ENCODE results near the gene PKNOX2.

Gene PKNOX2

GRCh38 chr11:125163431-125164063 is 1.0 kb upstream of the PKNOX2 start:
- no peak for ATAC-seq (replicated peaks)
- Mint-ChIP-seq H3K36me3 (no peaks in the 10 kb centered on the region), H3K27me3 (peaks cover 67 to 85% of the 10 kb centered on the region in 2 donors), H3K9me3 (no peaks in the 10 kb centered on the region), H3K27ac (no peak overlapping the region), H3K4me3 (peak overlapping the region in 1 of 2 donors; percentile 17), H3K4me1 (peaks cover 13 to 23% of the 10 kb centered on the region in 2 donors)
- DNase-seq = no peak

DNA sequence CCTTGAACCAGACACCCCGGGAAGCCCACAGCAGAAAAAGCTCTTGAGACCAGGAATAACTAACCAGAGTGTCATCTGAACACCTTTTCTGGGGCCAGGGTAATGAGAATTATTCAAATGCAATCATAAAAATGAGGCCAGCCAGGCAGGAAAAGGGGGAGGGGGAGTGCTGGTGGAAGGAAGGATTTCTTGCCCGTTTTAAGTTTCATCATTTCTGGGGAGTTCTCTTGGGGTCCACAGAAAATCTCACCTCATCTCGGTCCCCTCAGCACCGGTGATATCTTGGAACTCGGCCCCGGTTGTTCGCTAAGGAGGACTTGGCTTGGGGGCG is 495 bp upstream of the PKNOX2 start:
- no peaks in the 10 kb centered on the region for H3K36me3 Mint-ChIP-seq
- no peak overlapping the region for H3K27ac Mint-ChIP-seq
- H3K27me3 Mint-ChIP-seq = peaks cover 69 to 88% of the 10 kb centered on the region in 2 donors
- H3K4me1 Mint-ChIP-seq = peaks cover 13 to 23% of the 10 kb centered on the region in 2 donors
- peak overlapping the region in 1 of 2 donors; percentile 17 for H3K4me3 Mint-ChIP-seq
- H3K9me3 Mint-ChIP-seq = no peaks in the 10 kb centered on the region
- DNase-seq (no peak), ATAC-seq (replicated peaks) (no peak)

GRCh38 chr11:125165111-125165842 is 726 bp downstream of the PKNOX2 start:
- Mint-ChIP-seq H3K27ac (no peak overlapping the region), H3K4me3 (peak overlapping the region; percentile 78 to 87), H3K27me3 (peaks cover 74 to 89% of the 10 kb centered on the region in 2 donors), H3K36me3 (no peaks in the 10 kb centered on the region), H3K4me1 (peaks cover 13 to 23% of the 10 kb centered on the region in 2 donors), H3K9me3 (no peaks in the 10 kb centered on the region)
- DNase-seq (no peak), ATAC-seq (replicated peaks) (peak; percentile 26 to 43)

GRCh38 chr11:125165843-125166763 is 1.6 kb downstream of the PKNOX2 start:
- Mint-ChIP-seq H3K27me3 (peaks cover 74 to 91% of the 10 kb centered on the region in 2 donors), H3K9me3 (no peaks in the 10 kb centered on the region), H3K4me1 (peaks cover 13 to 23% of the 10 kb centered on the region in 2 donors), H3K4me3 (peak overlapping the region; percentile 78 to 87), H3K27ac (peak overlapping the region; percentile 80), H3K36me3 (no peaks in the 10 kb centered on the region)
- ATAC-seq (replicated peaks) = no peak
- DNase-seq = no peak

DNA sequence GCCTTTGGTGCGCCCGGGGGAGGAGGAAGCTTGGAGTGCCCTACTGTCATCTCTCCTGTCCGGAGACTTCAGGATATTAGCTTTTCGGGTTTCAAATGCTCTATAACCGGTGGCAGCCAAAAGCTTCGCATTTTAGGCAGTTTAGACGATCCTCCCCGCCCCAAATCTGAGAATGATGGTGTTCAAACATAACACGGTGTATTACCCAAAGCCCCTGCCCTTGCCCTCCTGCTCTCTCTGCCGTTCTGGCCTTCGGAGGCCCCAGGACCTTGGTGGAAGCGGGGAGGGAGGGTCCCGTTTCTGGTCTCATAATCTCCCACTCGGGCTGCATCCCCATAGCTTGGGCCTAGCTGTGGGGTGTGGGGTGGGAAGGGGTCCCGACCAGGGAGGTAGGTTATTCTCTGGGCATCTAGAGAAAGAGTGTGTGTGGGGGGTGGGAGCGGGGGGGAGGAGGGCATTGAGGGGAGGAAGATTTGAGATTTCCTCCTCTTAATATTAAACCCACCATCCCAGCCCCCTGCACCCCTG is 2.3 kb downstream of the PKNOX2 start:
- H3K36me3 Mint-ChIP-seq = no peaks in the 10 kb centered on the region
- H3K4me3 Mint-ChIP-seq = no peak overlapping the region
- no peaks in the 10 kb centered on the region for H3K9me3 Mint-ChIP-seq
- DNase-seq (no peak), ATAC-seq (replicated peaks) (no peak)
- H3K4me1 Mint-ChIP-seq = peaks cover 13 to 23% of the 10 kb centered on the region in 2 donors
- peaks cover 75 to 94% of the 10 kb centered on the region in 2 donors for H3K27me3 Mint-ChIP-seq
- H3K27ac Mint-ChIP-seq = no peak overlapping the region

- no peak for DNase-seq
- H3K9me3 Mint-ChIP-seq = no peaks in the 10 kb centered on the region
- no peak for ATAC-seq (replicated peaks)
- no peaks in the 10 kb centered on the region for H3K36me3 Mint-ChIP-seq
- no peak overlapping the region for H3K27ac Mint-ChIP-seq
- no peak overlapping the region for H3K4me3 Mint-ChIP-seq
- peaks cover 78 to 98% of the 10 kb centered on the region in 2 donors for H3K27me3 Mint-ChIP-seq
- H3K4me1 Mint-ChIP-seq = peaks cover 13 to 23% of the 10 kb centered on the region in 2 donors
Measured at GRCh38 chr11:125167292-125167953, 2.9 kb downstream of the PKNOX2 start.

DNA sequence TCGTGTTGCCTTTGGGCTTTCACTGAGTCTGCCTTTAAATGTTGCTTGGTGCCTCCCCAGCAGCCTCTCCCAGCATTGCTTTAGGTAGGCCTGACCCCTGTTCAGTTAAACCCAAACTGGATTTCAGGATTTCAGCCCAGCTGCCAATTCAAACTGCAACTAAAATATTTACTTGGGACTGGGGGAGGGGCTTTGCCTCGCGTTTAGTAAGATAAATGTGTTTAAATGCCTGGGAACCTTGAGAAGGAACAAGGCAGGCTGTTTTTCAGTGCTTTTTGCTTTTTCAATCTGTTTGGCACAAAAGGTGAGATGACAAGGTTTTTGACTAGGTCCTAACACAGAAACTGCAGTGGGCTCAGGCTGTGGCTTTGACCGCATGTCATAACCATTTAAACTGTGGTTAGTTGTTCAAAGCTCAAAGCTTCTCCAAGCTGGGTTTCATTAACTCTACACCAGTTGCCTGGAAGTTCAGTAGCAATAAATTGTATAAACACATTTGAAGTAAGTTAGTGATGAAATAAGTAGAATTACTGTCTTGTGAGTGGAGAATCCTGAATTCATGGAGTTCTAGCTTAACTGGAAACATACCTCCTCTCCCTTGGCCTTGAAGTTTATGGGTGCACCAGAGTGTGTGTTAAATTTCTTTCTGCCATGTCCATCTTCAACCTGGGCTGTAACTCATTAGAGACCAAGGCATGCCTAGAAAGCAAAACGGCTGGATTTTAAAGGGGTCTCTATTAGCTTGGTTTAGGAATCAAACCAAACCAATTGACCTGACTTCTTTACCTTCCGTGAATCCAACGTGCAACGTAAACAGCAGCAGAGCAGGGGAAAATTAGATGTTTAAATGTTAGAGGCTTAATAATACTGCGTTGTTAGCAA is 3.6 kb downstream of the PKNOX2 start:
- ATAC-seq (replicated peaks) = no peak
- Mint-ChIP-seq H3K4me3 (no peak overlapping the region), H3K27me3 (peaks cover 71 to 98% of the 10 kb centered on the region in 2 donors), H3K27ac (no peak overlapping the region), H3K4me1 (peaks cover 13 to 23% of the 10 kb centered on the region in 2 donors), H3K36me3 (no peaks in the 10 kb centered on the region), H3K9me3 (no peaks in the 10 kb centered on the region)
- no peak for DNase-seq

DNA sequence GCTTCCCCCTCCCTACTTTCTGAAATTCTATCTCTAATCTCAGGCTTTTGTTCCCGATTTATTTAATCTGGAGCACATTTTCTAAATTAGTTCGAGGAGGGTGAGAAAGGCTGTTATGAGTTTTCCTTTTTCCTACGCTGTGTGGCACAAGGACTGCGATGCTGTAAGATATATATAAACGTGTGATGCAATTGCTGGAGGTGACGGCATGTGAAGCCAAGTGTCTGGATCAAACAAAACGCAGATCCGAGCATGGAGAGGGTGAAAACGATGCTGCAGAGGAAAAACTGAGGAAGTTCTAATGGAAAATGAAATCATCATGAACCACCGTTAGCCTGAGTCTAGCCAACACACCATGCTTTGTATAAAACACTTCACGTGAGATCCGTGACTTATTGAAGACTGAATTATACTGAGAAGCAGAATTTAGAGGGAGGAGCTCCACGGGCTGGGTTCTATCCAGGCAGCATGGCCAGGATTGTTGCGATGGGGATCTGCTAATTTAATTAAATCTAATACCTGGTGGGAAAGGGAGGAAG is 4.4 kb downstream of the PKNOX2 start:
- Mint-ChIP-seq H3K36me3 (no peaks in the 10 kb centered on the region), H3K4me1 (peaks cover 13 to 23% of the 10 kb centered on the region in 2 donors), H3K4me3 (no peak overlapping the region), H3K9me3 (no peaks in the 10 kb centered on the region), H3K27ac (no peak overlapping the region), H3K27me3 (peaks cover 71 to 98% of the 10 kb centered on the region in 2 donors)
- ATAC-seq (replicated peaks) = no peak
- no peak for DNase-seq

- DNase-seq (no peak), ATAC-seq (replicated peaks) (no peak)
- no peaks in the 10 kb centered on the region for H3K9me3 Mint-ChIP-seq
- H3K4me3 Mint-ChIP-seq = no peak overlapping the region
- H3K36me3 Mint-ChIP-seq = no peaks in the 10 kb centered on the region
- H3K4me1 Mint-ChIP-seq = peaks cover 10 to 17% of the 10 kb centered on the region in 2 donors
- no peak overlapping the region for H3K27ac Mint-ChIP-seq
- H3K27me3 Mint-ChIP-seq = peaks cover 72 to 95% of the 10 kb centered on the region in 2 donors
Measured at GRCh38 chr11:125170001-125170509, 5.5 kb downstream of the PKNOX2 start.

- DNase-seq (no peak), ATAC-seq (replicated peaks) (no peak)
- H3K9me3 Mint-ChIP-seq = no peaks in the 10 kb centered on the region
- H3K4me3 Mint-ChIP-seq = no peak overlapping the region
- no peak overlapping the region for H3K27ac Mint-ChIP-seq
- H3K27me3 Mint-ChIP-seq = peaks cover 74 to 96% of the 10 kb centered on the region in 2 donors
- no peaks in the 10 kb centered on the region for H3K36me3 Mint-ChIP-seq
- H3K4me1 Mint-ChIP-seq = peaks cover 7 to 13% of the 10 kb centered on the region in 2 donors
Measured at GRCh38 chr11:125170510-125171031, 6.0 kb downstream of the PKNOX2 start.

DNA sequence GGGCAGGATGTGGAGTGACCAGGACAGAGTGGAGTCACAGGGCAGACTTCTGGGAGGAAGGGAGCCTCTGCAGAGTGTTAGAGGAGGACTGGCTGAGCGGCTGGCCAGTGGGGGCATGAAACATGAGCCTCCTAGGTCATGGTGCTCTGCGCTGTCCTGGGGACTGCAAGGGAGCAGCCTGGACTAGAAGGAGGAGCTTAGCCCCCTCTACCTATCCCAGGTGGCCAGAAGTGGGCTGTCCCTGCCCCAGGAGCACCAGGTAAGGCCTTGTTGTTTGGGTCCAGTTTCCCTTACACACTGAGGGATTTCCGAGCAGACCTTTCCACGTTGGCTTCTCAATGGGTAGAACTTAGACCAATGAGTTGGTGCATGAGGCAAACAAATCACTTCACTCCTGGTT is 7.4 kb downstream of the PKNOX2 start:
- no peak overlapping the region for H3K4me3 Mint-ChIP-seq
- peaks cover 0 to 3% of the 10 kb centered on the region in 2 donors for H3K4me1 Mint-ChIP-seq
- ATAC-seq (replicated peaks) (no peak), DNase-seq (no peak)
- H3K27me3 Mint-ChIP-seq = peaks cover 71 to 95% of the 10 kb centered on the region in 2 donors
- H3K27ac Mint-ChIP-seq = no peak overlapping the region
- no peaks in the 10 kb centered on the region for H3K36me3 Mint-ChIP-seq
- no peaks in the 10 kb centered on the region for H3K9me3 Mint-ChIP-seq

DNA sequence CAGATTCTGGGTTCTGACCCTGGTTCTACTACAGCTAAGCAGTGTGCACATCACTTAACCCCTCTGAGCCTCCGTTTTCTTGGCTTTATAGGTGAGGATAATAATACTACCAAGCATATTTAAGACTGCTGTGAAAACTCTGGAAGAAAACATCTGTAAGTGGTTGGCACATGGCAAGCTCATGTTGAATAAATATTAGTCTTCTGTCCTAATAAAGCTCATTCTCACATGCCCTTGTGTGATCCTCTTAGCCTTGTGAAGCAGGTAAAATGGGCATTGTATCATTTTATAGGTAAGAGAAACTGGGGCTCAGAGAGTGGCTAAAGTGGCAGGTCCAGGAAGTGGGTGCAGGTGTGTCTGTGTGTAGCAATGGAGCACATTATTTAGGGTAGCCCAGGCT is 8.5 kb downstream of the PKNOX2 start:
- DNase-seq (no peak), ATAC-seq (replicated peaks) (no peak)
- H3K9me3 Mint-ChIP-seq = no peaks in the 10 kb centered on the region
- H3K36me3 Mint-ChIP-seq = no peaks in the 10 kb centered on the region
- peaks cover 0 to 5% of the 10 kb centered on the region in 2 donors for H3K4me1 Mint-ChIP-seq
- H3K4me3 Mint-ChIP-seq = no peak overlapping the region
- peaks cover 70 to 94% of the 10 kb centered on the region in 2 donors for H3K27me3 Mint-ChIP-seq
- no peak overlapping the region for H3K27ac Mint-ChIP-seq
